ENCODE results near the gene FAM24B. TPM values are rescaled to one million over a fixed set of nuclear protein-coding genes. Genes with fewer than 3 reads are reported as not detected.

FAM24B gene
- total RNA-seq, 3 donors from 2014 or later = 4.1 to 5.2 (median 4.8) TPM

- ATAC-seq = no peak
These were observed 50.6 kb downstream of the FAM24B start for GRCh38 chr10:122828716-122829255.

GRCh38 chr10:122827302-122827701, 52.1 kb downstream of the FAM24B start:
- DNase-seq = no peak
- Mint-ChIP-seq H3K4me1 (ENCODE audit: low read depth) (no peaks in the 10 kb centered on the region), H3K36me3 (ENCODE audit: insufficient read depth) (peaks cover 12% of the 10 kb centered on the region), H3K9me3 (no peaks in the 10 kb centered on the region), H3K27me3 (ENCODE audit: low read depth) (peaks cover 13% of the 10 kb centered on the region), H3K4me3 (no peak overlapping the region)
- no peak for ATAC-seq

More at GRCh38 chr10:122828716-122829255, 50.6 kb downstream of the FAM24B start:
- H3K9me3 Mint-ChIP-seq = no peaks in the 10 kb centered on the region
- peaks cover 10% of the 10 kb centered on the region for H3K27me3 Mint-ChIP-seq (ENCODE audit: low read depth)
- H3K4me3 Mint-ChIP-seq = no peak overlapping the region
- no peaks in the 10 kb centered on the region for H3K4me1 Mint-ChIP-seq (ENCODE audit: low read depth)
- peaks cover 16% of the 10 kb centered on the region for H3K36me3 Mint-ChIP-seq (ENCODE audit: insufficient read depth)
- no peak for DNase-seq

- ATAC-seq = no peak
- no peaks in the 10 kb centered on the region for H3K9me3 Mint-ChIP-seq
- H3K4me3 Mint-ChIP-seq = no peak overlapping the region
- H3K27me3 Mint-ChIP-seq (ENCODE audit: low read depth) = peaks cover 35% of the 10 kb centered on the region
- H3K4me1 Mint-ChIP-seq (ENCODE audit: low read depth) = no peaks in the 10 kb centered on the region
- no peak for DNase-seq
- no peaks in the 10 kb centered on the region for H3K36me3 Mint-ChIP-seq (ENCODE audit: insufficient read depth)
These were observed 56.2 kb downstream of the FAM24B start for GRCh38 chr10:122822973-122823690.

GRCh38 chr10:122821808-122822207, 57.6 kb downstream of the FAM24B start:
- H3K4me1 Mint-ChIP-seq (ENCODE audit: low read depth) = no peaks in the 10 kb centered on the region
- no peak overlapping the region for H3K4me3 Mint-ChIP-seq
- H3K27me3 Mint-ChIP-seq (ENCODE audit: low read depth) = peaks cover 39% of the 10 kb centered on the region
- DNase-seq = no peak
- no peaks in the 10 kb centered on the region for H3K36me3 Mint-ChIP-seq (ENCODE audit: insufficient read depth)
- no peak for ATAC-seq
- no peaks in the 10 kb centered on the region for H3K9me3 Mint-ChIP-seq

GRCh38 chr10:122815458-122815857, 63.9 kb downstream of the FAM24B start:
- Mint-ChIP-seq H3K4me3 (no peak overlapping the region), H3K27me3 (ENCODE audit: low read depth) (peaks cover 42% of the 10 kb centered on the region), H3K9me3 (no peaks in the 10 kb centered on the region), H3K36me3 (ENCODE audit: insufficient read depth) (no peaks in the 10 kb centered on the region), H3K4me1 (ENCODE audit: low read depth) (no peaks in the 10 kb centered on the region)
- DNase-seq (no peak), ATAC-seq (no peak)

GRCh38 chr10:122814493-122814892, 64.9 kb downstream of the FAM24B start:
- no peaks in the 10 kb centered on the region for H3K9me3 Mint-ChIP-seq
- H3K4me3 Mint-ChIP-seq = no peak overlapping the region
- H3K4me1 Mint-ChIP-seq (ENCODE audit: low read depth) = no peaks in the 10 kb centered on the region
- no peaks in the 10 kb centered on the region for H3K36me3 Mint-ChIP-seq (ENCODE audit: insufficient read depth)
- no peak for DNase-seq
- no peak for ATAC-seq
- H3K27me3 Mint-ChIP-seq (ENCODE audit: low read depth) = peaks cover 36% of the 10 kb centered on the region

- Mint-ChIP-seq H3K27me3 (ENCODE audit: low read depth) (peaks cover 25% of the 10 kb centered on the region), H3K9me3 (no peaks in the 10 kb centered on the region), H3K36me3 (ENCODE audit: insufficient read depth) (no peaks in the 10 kb centered on the region), H3K4me3 (no peak overlapping the region), H3K4me1 (ENCODE audit: low read depth) (no peaks in the 10 kb centered on the region)
- DNase-seq (no peak), ATAC-seq (no peak)
These were observed 66.6 kb downstream of the FAM24B start for GRCh38 chr10:122812751-122813150.

- peaks cover 6% of the 10 kb centered on the region for H3K27me3 Mint-ChIP-seq (ENCODE audit: low read depth)
- no peaks in the 10 kb centered on the region for H3K4me1 Mint-ChIP-seq (ENCODE audit: low read depth)
- DNase-seq = no peak
- H3K36me3 Mint-ChIP-seq (ENCODE audit: insufficient read depth) = no peaks in the 10 kb centered on the region
- no peaks in the 10 kb centered on the region for H3K9me3 Mint-ChIP-seq
- ATAC-seq = no peak
- H3K4me3 Mint-ChIP-seq = no peak overlapping the region
These were observed 77.1 kb downstream of the FAM24B start for GRCh38 chr10:122802282-122802681.

Other genes with a start within 250 kb of the FAM24B start
- gene C10orf120, start 179.7 kb downstream of the FAM24B start, total RNA-seq = not detected
- gene CUZD1, start 33.7 kb downstream of the FAM24B start, total RNA-seq = 1 to 10 TPM; 1.1 to 1.6 (median 1.3) TPM
- gene FAM24A, start 31.0 kb upstream of the FAM24B start, total RNA-seq = not detected
- 1 to 10 TPM; 6.3 to 9.8 (median 9.6) TPM for gene C10orf88, start 74.6 kb upstream of the FAM24B start, total RNA-seq
- gene PSTK, start 100.8 kb upstream of the FAM24B start, total RNA-seq = 1 to 10 TPM; 5.3 to 6.3 (median 6.1) TPM
- gene IKZF5, start 129.2 kb upstream of the FAM24B start, total RNA-seq = 10 to 100 TPM; 18.2 to 29.6 (median 21.0) TPM
- gene ACADSB, start 129.4 kb upstream of the FAM24B start, total RNA-seq = 10 to 100 TPM; 21.8 to 25.9 (median 22.9) TPM